Measurements from ENCODE around the gene HAUS7.
A peak's percentile ranks its signal among the peaks of the same experiment; 100 is the strongest.

The HAUS7 gene

GRCh38 chrX:153463031-153463430 lies 7.3 kb downstream of the HAUS7 start:
- H3K27me3 ChIP-seq (replicated peaks; ENCODE audit: control insufficient read depth, insufficient read depth, low read length): peaks cover 7% of the 10 kb centered on the region
- H3K9ac ChIP-seq (ENCODE audit: low read length): no peak overlapping the region
- no peaks in the 10 kb centered on the region for H3K9me3 ChIP-seq (ENCODE audit: control insufficient read depth, low read length)
- no peaks in the 10 kb centered on the region for H3K4me1 ChIP-seq (ENCODE audit: control insufficient read depth, insufficient read depth, low read length)
- H3K36me3 ChIP-seq (ENCODE audit: control insufficient read depth, insufficient read depth, low read length, severe bottlenecking): no peaks in the 10 kb centered on the region
- H3K4me3 ChIP-seq (ENCODE audit: low read length): no peak overlapping the region
- DNase-seq (ENCODE audit: low read depth): no peak

DNA sequence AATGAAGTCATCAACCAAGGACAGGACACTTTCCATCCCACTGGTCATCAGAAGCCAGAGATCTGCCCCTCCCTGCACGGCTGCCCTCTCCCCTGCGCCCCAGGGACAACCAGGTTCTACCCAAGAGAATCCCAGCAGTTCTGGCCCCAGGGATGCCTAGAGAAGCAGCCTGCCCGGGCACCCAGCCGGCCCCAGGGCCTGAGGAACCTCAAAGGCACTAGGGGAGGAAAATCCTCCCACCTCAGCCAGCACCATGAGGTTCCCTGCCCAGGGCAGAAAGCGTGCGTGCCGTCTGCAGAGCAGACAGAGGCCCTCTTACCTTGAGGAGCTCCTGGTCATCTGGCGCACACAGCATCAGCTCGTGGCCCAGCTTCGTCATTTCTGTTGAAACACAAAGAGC lies 8.1 kb downstream of the HAUS7 start:
- no peak overlapping the region for H3K4me3 ChIP-seq (ENCODE audit: low read length)
- no peaks in the 10 kb centered on the region for H3K9me3 ChIP-seq (ENCODE audit: control insufficient read depth, low read length)
- peaks cover 8% of the 10 kb centered on the region for H3K27me3 ChIP-seq (replicated peaks; ENCODE audit: control insufficient read depth, insufficient read depth, low read length)
- H3K36me3 ChIP-seq (ENCODE audit: control insufficient read depth, insufficient read depth, low read length, severe bottlenecking): no peaks in the 10 kb centered on the region
- no peak overlapping the region for H3K9ac ChIP-seq (ENCODE audit: low read length)
- H3K4me1 ChIP-seq (ENCODE audit: control insufficient read depth, insufficient read depth, low read length): no peaks in the 10 kb centered on the region
- DNase-seq (ENCODE audit: low read depth): no peak

- DNase-seq (ENCODE audit: low read depth): peak; percentile 64
- no peaks in the 10 kb centered on the region for H3K36me3 ChIP-seq (ENCODE audit: control insufficient read depth, insufficient read depth, low read length, severe bottlenecking)
- no peaks in the 10 kb centered on the region for H3K4me1 ChIP-seq (ENCODE audit: control insufficient read depth, insufficient read depth, low read length)
- H3K9ac ChIP-seq (ENCODE audit: low read length): no peak overlapping the region
- peaks cover 4% of the 10 kb centered on the region for H3K27me3 ChIP-seq (replicated peaks; ENCODE audit: control insufficient read depth, insufficient read depth, low read length)
- H3K9me3 ChIP-seq (ENCODE audit: control insufficient read depth, low read length): no peaks in the 10 kb centered on the region
- H3K4me3 ChIP-seq (ENCODE audit: low read length): no peak overlapping the region
These were observed 9.6 kb downstream of the HAUS7 start for GRCh38 chrX:153460826-153461225.

DNA sequence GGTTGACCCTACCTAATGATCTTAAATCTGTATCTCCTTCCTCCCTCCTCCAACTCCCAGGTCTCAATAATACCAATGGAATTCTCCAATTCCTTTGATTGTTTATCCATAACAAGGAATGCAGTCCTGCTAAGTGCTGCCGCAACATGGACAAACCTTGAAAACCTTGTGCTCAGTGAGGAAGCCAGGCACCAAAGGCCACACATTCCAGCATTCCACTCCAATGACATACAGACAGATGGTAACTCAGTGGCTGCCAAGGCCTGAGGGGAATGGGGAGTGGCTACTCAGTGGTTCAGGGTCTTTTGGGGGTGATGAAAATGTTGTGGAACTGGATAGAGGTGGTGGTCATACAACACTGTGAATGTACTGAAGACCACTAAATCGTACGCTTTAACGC lies 10.4 kb downstream of the HAUS7 start:
- peak; percentile 60 for DNase-seq (ENCODE audit: low read depth)
- H3K4me3 ChIP-seq (ENCODE audit: low read length): no peak overlapping the region
- no peaks in the 10 kb centered on the region for H3K9me3 ChIP-seq (ENCODE audit: control insufficient read depth, low read length)
- H3K27me3 ChIP-seq (replicated peaks; ENCODE audit: control insufficient read depth, insufficient read depth, low read length): peaks cover 4% of the 10 kb centered on the region
- no peaks in the 10 kb centered on the region for H3K36me3 ChIP-seq (ENCODE audit: control insufficient read depth, insufficient read depth, low read length, severe bottlenecking)
- no peaks in the 10 kb centered on the region for H3K4me1 ChIP-seq (ENCODE audit: control insufficient read depth, insufficient read depth, low read length)
- H3K9ac ChIP-seq (ENCODE audit: low read length): no peak overlapping the region

DNA sequence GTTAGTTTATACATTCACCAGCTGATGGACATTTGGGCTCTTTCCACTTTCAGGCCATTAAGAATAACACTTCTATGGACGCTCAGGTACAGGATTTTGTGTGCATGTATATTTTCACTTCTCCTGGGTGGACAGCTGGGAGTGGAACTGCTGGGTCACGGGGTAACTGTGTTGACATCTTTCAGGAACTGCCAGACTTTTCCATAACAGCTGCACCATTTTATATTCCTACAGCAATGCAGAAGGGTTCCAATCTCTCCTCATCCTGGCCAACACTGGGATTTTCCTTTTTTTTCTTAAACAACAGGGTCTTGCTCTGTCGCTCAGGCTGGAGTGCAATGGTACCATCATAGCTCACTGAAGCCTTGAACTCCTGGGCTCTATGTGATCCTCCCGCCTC lies 11.9 kb downstream of the HAUS7 start:
- H3K9ac ChIP-seq (ENCODE audit: low read length): no peak overlapping the region
- no peak for DNase-seq (ENCODE audit: low read depth)
- no peaks in the 10 kb centered on the region for H3K9me3 ChIP-seq (ENCODE audit: control insufficient read depth, low read length)
- H3K36me3 ChIP-seq (ENCODE audit: control insufficient read depth, insufficient read depth, low read length, severe bottlenecking): no peaks in the 10 kb centered on the region
- H3K4me1 ChIP-seq (ENCODE audit: control insufficient read depth, insufficient read depth, low read length): no peaks in the 10 kb centered on the region
- H3K27me3 ChIP-seq (replicated peaks; ENCODE audit: control insufficient read depth, insufficient read depth, low read length): peaks cover 4% of the 10 kb centered on the region
- H3K4me3 ChIP-seq (ENCODE audit: low read length): no peak overlapping the region

DNA sequence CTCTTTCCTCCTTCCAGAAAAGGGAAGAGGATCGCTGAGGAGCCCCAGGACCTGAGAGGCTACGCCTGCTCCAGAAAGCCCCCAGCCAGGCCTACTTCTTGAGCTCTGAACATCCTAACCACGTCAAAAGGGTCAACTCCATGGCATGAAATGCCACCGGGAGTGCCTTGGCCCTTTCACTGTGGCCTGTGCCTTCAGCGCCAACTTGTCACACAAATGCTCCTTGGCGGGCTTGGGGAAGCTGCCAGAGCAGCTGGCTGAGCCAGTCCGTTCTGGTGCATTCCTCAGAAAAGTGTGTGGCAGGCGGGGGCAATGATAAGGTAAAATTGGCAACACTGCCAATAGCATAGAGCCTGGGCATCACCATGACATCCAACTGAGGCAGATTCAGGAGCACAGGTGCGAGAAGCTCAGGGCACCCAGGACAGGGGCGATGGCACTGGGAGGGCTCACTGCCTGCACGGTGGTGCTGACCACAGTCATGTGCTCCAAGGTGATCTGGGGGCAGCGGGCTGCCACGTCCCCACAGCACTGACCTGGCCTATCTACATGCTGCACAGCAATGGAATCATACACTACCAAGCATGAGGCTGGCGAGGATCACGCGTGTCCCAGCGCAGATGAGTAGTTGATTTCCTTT lies 12.4 kb downstream of the HAUS7 start:
- H3K27me3 ChIP-seq (replicated peaks; ENCODE audit: control insufficient read depth, insufficient read depth, low read length): peaks cover 4% of the 10 kb centered on the region
- DNase-seq (ENCODE audit: low read depth): no peak
- H3K4me1 ChIP-seq (ENCODE audit: control insufficient read depth, insufficient read depth, low read length): no peaks in the 10 kb centered on the region
- H3K36me3 ChIP-seq (ENCODE audit: control insufficient read depth, insufficient read depth, low read length, severe bottlenecking): no peaks in the 10 kb centered on the region
- H3K9ac ChIP-seq (ENCODE audit: low read length): no peak overlapping the region
- H3K9me3 ChIP-seq (ENCODE audit: control insufficient read depth, low read length): no peaks in the 10 kb centered on the region
- no peak overlapping the region for H3K4me3 ChIP-seq (ENCODE audit: low read length)

- H3K27me3 ChIP-seq (replicated peaks; ENCODE audit: control insufficient read depth, insufficient read depth, low read length): peaks cover 4% of the 10 kb centered on the region
- H3K4me1 ChIP-seq (ENCODE audit: control insufficient read depth, insufficient read depth, low read length): no peaks in the 10 kb centered on the region
- no peak for DNase-seq (ENCODE audit: low read depth)
- no peaks in the 10 kb centered on the region for H3K36me3 ChIP-seq (ENCODE audit: control insufficient read depth, insufficient read depth, low read length, severe bottlenecking)
- H3K9ac ChIP-seq (ENCODE audit: low read length): no peak overlapping the region
- H3K9me3 ChIP-seq (ENCODE audit: control insufficient read depth, low read length): no peaks in the 10 kb centered on the region
- no peak overlapping the region for H3K4me3 ChIP-seq (ENCODE audit: low read length)
These were observed 13.1 kb downstream of the HAUS7 start for GRCh38 chrX:153457136-153457825.

DNA sequence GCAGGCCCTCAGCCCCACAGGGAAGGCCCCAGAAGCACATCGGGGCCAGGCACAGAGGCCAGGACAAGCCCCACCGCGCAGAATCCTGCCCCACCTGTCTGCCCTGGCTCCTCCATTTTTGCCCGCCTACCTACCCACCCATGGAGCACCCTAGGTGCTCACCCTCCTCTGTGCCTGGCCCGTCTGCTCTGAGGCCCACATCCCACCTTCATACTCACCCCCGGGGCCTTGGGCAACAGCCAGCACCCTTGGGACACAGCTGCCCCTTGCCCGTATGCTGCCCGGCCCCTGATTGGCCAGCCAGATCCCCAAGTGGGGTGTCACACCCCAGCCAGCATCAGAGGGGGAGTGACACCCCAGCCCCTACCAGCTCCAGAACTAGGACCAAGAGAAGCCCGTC lies 13.7 kb downstream of the HAUS7 start:
- Histone ChIP-seq H3K4me1 (ENCODE audit: control insufficient read depth, insufficient read depth, low read length) (no peaks in the 10 kb centered on the region), H3K27me3 (replicated peaks; ENCODE audit: control insufficient read depth, insufficient read depth, low read length) (peaks cover 4% of the 10 kb centered on the region), H3K36me3 (ENCODE audit: control insufficient read depth, insufficient read depth, low read length, severe bottlenecking) (no peaks in the 10 kb centered on the region), H3K9me3 (ENCODE audit: control insufficient read depth, low read length) (no peaks in the 10 kb centered on the region), H3K9ac (ENCODE audit: low read length) (no peak overlapping the region), H3K4me3 (ENCODE audit: low read length) (no peak overlapping the region)
- DNase-seq (ENCODE audit: low read depth): no peak

- Histone ChIP-seq H3K27me3 (replicated peaks; ENCODE audit: control insufficient read depth, insufficient read depth, low read length) (peaks cover 4% of the 10 kb centered on the region), H3K36me3 (ENCODE audit: control insufficient read depth, insufficient read depth, low read length, severe bottlenecking) (no peaks in the 10 kb centered on the region), H3K9me3 (ENCODE audit: control insufficient read depth, low read length) (no peaks in the 10 kb centered on the region), H3K4me3 (ENCODE audit: low read length) (no peak overlapping the region), H3K4me1 (ENCODE audit: control insufficient read depth, insufficient read depth, low read length) (no peaks in the 10 kb centered on the region), H3K9ac (ENCODE audit: low read length) (no peak overlapping the region)
- no peak for DNase-seq (ENCODE audit: low read depth)
These were observed 14.2 kb downstream of the HAUS7 start for GRCh38 chrX:153456161-153456560.

GRCh38 chrX:153455571-153455970 lies 14.8 kb downstream of the HAUS7 start:
- DNase-seq (ENCODE audit: low read depth): no peak
- Histone ChIP-seq H3K36me3 (ENCODE audit: control insufficient read depth, insufficient read depth, low read length, severe bottlenecking) (no peaks in the 10 kb centered on the region), H3K4me3 (ENCODE audit: low read length) (no peak overlapping the region), H3K9ac (ENCODE audit: low read length) (no peak overlapping the region), H3K4me1 (ENCODE audit: control insufficient read depth, insufficient read depth, low read length) (no peaks in the 10 kb centered on the region), H3K27me3 (replicated peaks; ENCODE audit: control insufficient read depth, insufficient read depth, low read length) (peaks cover 4% of the 10 kb centered on the region), H3K9me3 (ENCODE audit: control insufficient read depth, low read length) (no peaks in the 10 kb centered on the region)

DNA sequence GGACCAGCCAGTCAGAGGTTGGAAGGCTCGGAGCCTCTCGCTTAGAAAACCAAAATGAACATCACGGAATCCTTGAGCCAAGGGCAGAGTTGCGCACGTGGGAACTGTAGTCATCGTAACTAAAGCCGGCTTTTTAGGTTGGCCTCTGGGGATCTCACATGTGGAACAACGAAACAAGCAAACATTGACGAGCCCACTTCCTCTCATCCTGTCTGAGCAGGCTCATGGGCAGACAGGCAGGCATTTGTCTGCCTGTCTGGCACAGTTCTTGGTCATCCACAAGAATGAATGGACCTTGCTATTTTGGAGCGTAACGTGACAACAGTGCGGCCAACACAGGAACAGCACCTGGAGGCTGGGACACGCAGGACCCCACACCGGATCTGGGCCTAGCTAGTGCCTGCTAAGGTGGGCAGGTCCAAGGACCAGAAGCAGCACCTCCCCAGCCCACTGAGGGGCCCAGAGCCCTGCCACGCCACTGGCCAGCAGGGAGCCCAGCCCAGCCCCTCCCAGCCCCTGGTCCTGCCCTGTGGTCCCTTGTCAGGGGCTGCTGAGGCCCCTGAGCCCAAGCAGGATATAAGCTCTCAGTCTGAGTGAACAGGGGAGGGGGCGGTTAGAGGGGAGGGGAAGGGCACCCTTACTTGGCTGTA lies 15.3 kb downstream of the HAUS7 start:
- no peaks in the 10 kb centered on the region for H3K9me3 ChIP-seq (ENCODE audit: control insufficient read depth, low read length)
- no peaks in the 10 kb centered on the region for H3K4me1 ChIP-seq (ENCODE audit: control insufficient read depth, insufficient read depth, low read length)
- H3K9ac ChIP-seq (ENCODE audit: low read length): no peak overlapping the region
- no peak for DNase-seq (ENCODE audit: low read depth)
- peaks cover 4% of the 10 kb centered on the region for H3K27me3 ChIP-seq (replicated peaks; ENCODE audit: control insufficient read depth, insufficient read depth, low read length)
- no peak overlapping the region for H3K4me3 ChIP-seq (ENCODE audit: low read length)
- H3K36me3 ChIP-seq (ENCODE audit: control insufficient read depth, insufficient read depth, low read length, severe bottlenecking): no peaks in the 10 kb centered on the region

All from adipocyte (in vitro differentiated cells).